HepG2 (cell line): ENCODE measurements around the gene SPATA32. TPM values are rescaled to one million over a fixed set of nuclear protein-coding genes. Genes with fewer than 3 reads are reported as not detected.

Source experiments
- ATAC-seq: fragments of 200-7000 bp; cut with Tn5 transposase; 3 replicates; pipeline ENCODE4 v1.9.1; 2020; ENCODE audit warnings: mild to moderate bottlenecking, moderate library complexity
- BruUV-seq: library from RNA; stranded (reverse); fragments of 400-500 nt; replicated peaks from 2 replicates; lab custom pipeline; 2021; lab: Mats Ljungman, UMichigan
- CTCF ChIA-PET: fragments of 300-600 bp; formaldehyde crosslinking; extraction: SDS; loops from one replicate; lab custom pipeline; 2021; ENCODE audit warnings: low total read pairs, inconsistent platforms, low intra/inter-chr PET ratio; lab: Yijun Ruan, JAX
- POLR2A ChIA-PET: fragments of 350-600 bp; sonication (Branson Sonifier 250); formaldehyde crosslinking; loops from one replicate; lab custom pipeline; 2020; ENCODE audit warnings: antibody characterized with exemption, inconsistent platforms; lab: Yijun Ruan, JAX
- DNase-seq: peaks from one replicate; pipeline ENCODE4 v3.0.0-alpha.2; 2015; ENCODE audit warnings: low spot score
- FAIRE-seq: peaks from 3 replicates; lab custom pipeline; 2011; peaks lifted over from hg19 to GRCh38; lab: Jason Lieb, UNC
- H2AFZ ChIP-seq: one replicate; pipeline ENCODE4 v1.6.1; 2011; ENCODE audit warnings: low read length, inconsistent platforms
- H3K27ac ChIP-seq: fragments of 300-600 bp; 3 replicates; pipeline ENCODE4 v1.8.0; 2011; ENCODE audit warnings: mixed run types, mild to moderate bottlenecking, mixed read lengths, low read length, inconsistent platforms; ENCODE audit not compliant: insufficient read depth; ENCODE audit errors: extremely low read length
- H3K27me3 ChIP-seq, 2 experiments: fragments of 200-600 bp in 1 of 2; 2 replicates in 1 of 2; 3 replicates in 1 of 2; pipeline versions ENCODE4 v1.6.0 to v1.8.0; 2011; ENCODE audit warnings: low read length in 2 of 2, mild to moderate bottlenecking in 2 of 2, moderate library complexity in 2 of 2, inconsistent platforms in 1 of 2; ENCODE audit not compliant: insufficient read depth in 2 of 2, control insufficient read depth in 1 of 2
- H3K36me3 ChIP-seq, 2 experiments: fragments of 200-600 bp in 1 of 2; replicated peaks in 1 of 2; 2 replicates in 1 of 2; 3 replicates in 1 of 2; pipeline versions ENCODE4 v1.5.1 to v1.8.0; 2011; ENCODE audit warnings: low read length in 2 of 2, inconsistent platforms in 1 of 2; ENCODE audit not compliant: insufficient read depth in 2 of 2, control insufficient read depth in 1 of 2
- H3K4me1 ChIP-seq: 2 replicates; pipeline ENCODE4 v1.5.1; 2012; ENCODE audit warnings: low read length, inconsistent platforms; ENCODE audit not compliant: insufficient read depth
- H3K4me2 ChIP-seq: 2 replicates; pipeline ENCODE4 v1.6.0; 2011; ENCODE audit warnings: low read depth, low read length, inconsistent platforms
- H3K4me3 ChIP-seq, 3 experiments: fragments of 200-600 bp in 1 of 3; sonication (generic), shearing (Covaris generic) in 1 of 3; replicated peaks in 1 of 3; 2 replicates each; pipeline ENCODE4 v1.5.1; 2011 to 2016; ENCODE audit warnings: low read length in 3 of 3, inconsistent platforms in 2 of 3, low read depth in 2 of 3, mild to moderate bottlenecking in 2 of 3, control low read depth in 1 of 3, mixed read lengths in 1 of 3; ENCODE audit not compliant: insufficient read depth in 1 of 3
- H3K79me2 ChIP-seq: one replicate; pipeline ENCODE4 v1.6.1; 2011; ENCODE audit warnings: low read length, inconsistent platforms; ENCODE audit not compliant: insufficient read depth
- H3K9ac ChIP-seq: 2 replicates; pipeline ENCODE4 v1.6.0; 2011; ENCODE audit warnings: mild to moderate bottlenecking, low read depth, low read length, inconsistent platforms; ENCODE audit not compliant: insufficient read depth
- H3K9me3 ChIP-seq: 2 replicates; pipeline ENCODE4 v1.5.1; 2012; ENCODE audit warnings: mild to moderate bottlenecking, low read length
- H4K20me1 ChIP-seq: 2 replicates; pipeline ENCODE4 v1.6.0; 2011; ENCODE audit warnings: inconsistent platforms, mild to moderate bottlenecking, low read length, moderate library complexity; ENCODE audit not compliant: insufficient read depth
- BORCS8-MEF2B ChIP-seq: sonication (generic); formaldehyde crosslinking; IDR thresholded peaks from 2 replicates; pipeline ENCODE4 v1.8.0; 2022; ENCODE audit warnings: mild to moderate bottlenecking, missing genetic modification reagents
- KMT2A ChIP-seq: sonication (generic); formaldehyde crosslinking; IDR thresholded peaks from 2 replicates; pipeline ENCODE4 v1.4.0; 2020; ENCODE audit warnings: missing genetic modification reagents
- NKX3-1 ChIP-seq: sonication (generic); formaldehyde crosslinking; IDR thresholded peaks from 2 replicates; pipeline ENCODE4 v1.5.0; 2020; ENCODE audit warnings: missing genetic modification reagents
- PCBP2 ChIP-seq: fragments of 200-400 bp; formaldehyde crosslinking; optimal IDR thresholded peaks from 2 replicates; pipeline ENCODE3; 2018; ENCODE audit warnings: low read length, low read depth; ENCODE audit not compliant: poor library complexity, severe bottlenecking
- PHF8 ChIP-seq: sonication (generic); formaldehyde crosslinking; IDR thresholded peaks from 2 replicates; pipeline ENCODE4 v1.5.0; 2020; ENCODE audit warnings: missing genetic modification reagents
- SOX6 ChIP-seq, 2 experiments: fragments of 450-650 bp in 1 of 2; sonication (generic) in 1 of 2; formaldehyde crosslinking in 1 of 2; IDR thresholded peaks; 2 replicates each; pipeline versions ENCODE4 v1.4.0 to v1.6.1; 2017 to 2020; ENCODE audit warnings: antibody characterized with exemption in 1 of 2, mild to moderate bottlenecking in 1 of 2, missing genetic modification reagents in 1 of 2
- SRSF9 ChIP-seq: fragments of 200-400 bp; formaldehyde crosslinking; IDR thresholded peaks from 2 replicates; pipeline ENCODE4 v1.6.1; 2018; ENCODE audit warnings: borderline replicate concordance, mild to moderate bottlenecking, low read depth, low read length; ENCODE audit not compliant: insufficient read depth, poor library complexity, severe bottlenecking
- ZNF24 ChIP-seq: fragments of 450-650 bp; IDR thresholded peaks from 2 replicates; pipeline ENCODE4 v1.6.1; 2017; ENCODE audit warnings: antibody characterized with exemption, mild to moderate bottlenecking
- ZNF256 ChIP-seq: sonication (generic); formaldehyde crosslinking; conservative IDR thresholded peaks from 2 replicates; pipeline ENCODE4 v1.4.0; 2020; ENCODE audit warnings: missing genetic modification reagents
- ZNF431 ChIP-seq: sonication (generic); formaldehyde crosslinking; IDR thresholded peaks from 2 replicates; pipeline ENCODE4 v1.9.0; 2022; ENCODE audit warnings: missing genetic modification reagents, low read depth, mild to moderate bottlenecking, borderline replicate concordance
- ZNF451 ChIP-seq: sonication (generic); formaldehyde crosslinking; IDR thresholded peaks from 2 replicates; pipeline ENCODE4 v1.5.0; 2020; ENCODE audit warnings: mild to moderate bottlenecking, missing genetic modification reagents
- ZNF530 ChIP-seq: sonication (generic); formaldehyde crosslinking; IDR thresholded peaks from 2 replicates; pipeline ENCODE4 v1.5.0; 2020; ENCODE audit warnings: low read depth, mild to moderate bottlenecking, missing genetic modification reagents
- ZNF781 ChIP-seq: sonication (generic); formaldehyde crosslinking; IDR thresholded peaks from 2 replicates; pipeline ENCODE4 v1.5.1; 2020; ENCODE audit warnings: borderline replicate concordance, mild to moderate bottlenecking, missing genetic modification reagents; ENCODE audit errors: not compliant biosample characterization
- ZSCAN25 ChIP-seq: sonication (generic); formaldehyde crosslinking; IDR thresholded peaks from 2 replicates; pipeline ENCODE4 v1.8.0; 2022; ENCODE audit warnings: mild to moderate bottlenecking, missing genetic modification reagents
- WGBS: methylation state at CpG from one replicate; pipeline ENCODE4 v1.1.6; 2017; ENCODE audit warnings: low lambda C conversion rate; 5-methylcytosine and 5-hydroxymethylcytosine counted together
- in situ Hi-C: cut with HindIII; loops from 2 replicates; pipeline ENCODE4 v1.10.0; 2017; ENCODE audit warnings: low pct_unique_long_range_greater_than_20kb; ENCODE audit not compliant: extremely low pct_ligation_motif_present
- intact Hi-C: fragments of 100-400 bp; cut with micrococcal nuclease; formaldehyde crosslinking; loops from one replicate; pipeline ENCODE4 v1.10.0; 2022; ENCODE audit not compliant: unreplicated experiment
- polyA plus RNA-seq, 8 experiments: library from polyadenylated mRNA; depleted of rRNA in 3 of 8; stranded (reverse) in 7 of 8; unstranded in 1 of 8; fragments of >200 nt; fragmentation: Illumina TruSeq in 4 of 8; extraction: Trizol in 4 of 8; gene quantifications; 2 replicates each; pipeline versions ENCODE4 v1.2.1 to v1.2.3, GENCODE V29; 2011 to 2016; ENCODE audit warnings: low read depth in 4 of 8, missing spikeins in 1 of 8, mixed read lengths in 1 of 8; ENCODE audit not compliant: insufficient read depth in 1 of 8
- total RNA-seq, 5 experiments: library from RNA; depleted of rRNA; stranded (reverse); fragments of >200 nt; fragmentation: Illumina TruSeq; extraction: Trizol; gene quantifications; 2 replicates each; pipeline ENCODE4 v1.2.3, GENCODE V29; 2016; ENCODE audit warnings: low read depth in 1 of 5
- TF ChIP-seq, protein P1 (sequence below): sonication (generic); formaldehyde crosslinking; IDR thresholded peaks from 2 replicates; pipeline ENCODE4 v1.4.0; 2020; ENCODE audit warnings: missing genetic modification reagents, mild to moderate bottlenecking, borderline replicate concordance
- TF ChIP-seq, protein P2 (sequence below): IDR thresholded peaks from 2 replicates; pipeline ENCODE4 v1.6.1; 2018; ENCODE audit warnings: missing genetic modification reagents
- TF ChIP-seq, protein P3 (sequence below): sonication (generic); formaldehyde crosslinking; conservative IDR thresholded peaks from 2 replicates; pipeline ENCODE4 v1.8.0; 2022; ENCODE audit warnings: low read depth, missing genetic modification reagents

The SPATA32 gene
- total and polyA plus RNA-seq, 2 of the 13 experiments (the other 11 are each of a cell fraction or from before 2014, with no cell fraction given), result not detected

DNA sequence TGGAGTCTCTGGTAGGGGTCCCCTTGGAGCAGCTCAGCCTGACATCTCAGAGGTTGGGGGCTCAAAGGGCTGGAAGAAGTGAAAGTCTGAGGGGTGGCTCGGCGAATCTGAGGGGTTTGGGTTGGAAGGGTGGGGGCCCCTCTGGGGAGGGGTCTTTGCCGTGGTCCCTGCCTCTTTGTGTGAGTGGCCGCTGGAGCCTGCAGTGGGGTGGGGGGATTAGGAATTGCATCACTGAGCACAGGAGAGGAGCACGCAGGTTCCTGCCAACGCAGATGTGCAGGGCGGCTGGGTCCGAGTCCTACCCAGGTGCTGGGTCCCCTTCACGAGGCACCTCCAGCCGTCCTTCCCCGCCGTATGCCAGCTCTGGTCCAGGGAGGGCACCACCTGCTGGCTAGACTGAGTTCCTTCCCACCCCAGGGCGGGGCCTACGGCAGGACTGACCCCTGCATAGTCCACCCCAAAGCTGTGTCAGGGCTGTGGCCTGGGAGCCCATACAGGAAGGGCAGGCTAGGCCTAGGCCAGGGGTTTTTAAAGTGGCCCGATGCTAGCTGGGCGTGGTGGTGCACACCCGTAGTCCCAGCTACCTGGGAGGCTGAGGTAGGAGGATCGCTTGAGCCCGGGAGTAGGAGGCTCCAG lies 30.3 kb downstream of the SPATA32 start:
- no peaks in the 10 kb centered on the region for H4K20me1 ChIP-seq
- no peak overlapping the region for H3K27ac ChIP-seq
- in situ Hi-C loops, result no loop called here
- DNase-seq (peak; percentile 71), ATAC-seq (peak; percentile 83), FAIRE-seq (peak; percentile 72)
- BruUV-seq, result no TSS peak
- H3K79me2 ChIP-seq, result no peaks in the 10 kb centered on the region
- intact Hi-C loops, result loop anchor here (1.0 to 5.0 kb wide), 2 partner anchors 12 to 94 kb away; partner anchors contain the start of gene ACBD4
- no peaks in the 10 kb centered on the region for H3K36me3 ChIP-seq
- H3K4me3 ChIP-seq, result peak overlapping the region in 2 of 3 experiments; percentile 6 to 52; a peak in 1 of 6 replicates
- H3K27me3 ChIP-seq, result peaks cover 2 to 19% of the 10 kb centered on the region in 2 experiments; a peak in 3 of 5 replicates
- H2AFZ ChIP-seq, result no peak overlapping the region
- WGBS, result 23% methylated on average over 15 of the region's 19 CpGs
- ChIA-PET CTCF (interaction anchor here (1.2 to 3.3 kb wide), 4 partner anchors 12 to 154 kb away, joined by 3 to 31 read pairs (median 16); partner anchors contain the start of genes ACBD4 and PLCD3), POLR2A (interaction anchor here (0.7 to 6.0 kb wide), 12 partner anchors 12 to 194 kb away, joined by 3 to 66 read pairs (median 6); partner anchors contain the start of genes ACBD4, HEXIM1 and HEXIM2)
- H3K9ac ChIP-seq, result no peak overlapping the region
- H3K9me3 ChIP-seq, result no peaks in the 10 kb centered on the region
- H3K4me1 ChIP-seq, result peaks cover 54% of the 10 kb centered on the region
- peak overlapping the region; percentile 58 for H3K4me2 ChIP-seq
- no peak for TF ChIP-seq ZNF431 (CRISPR knock-in tag)
- 0 out of 2 replicates have a peak, but pooled peaks have one; percentile 11 for TF ChIP-seq KMT2A (CRISPR knock-in tag)
- no peak for TF ChIP-seq PHF8 (CRISPR knock-in tag)
- no peak for TF ChIP-seq ZNF24
- TF ChIP-seq, protein P1, sequence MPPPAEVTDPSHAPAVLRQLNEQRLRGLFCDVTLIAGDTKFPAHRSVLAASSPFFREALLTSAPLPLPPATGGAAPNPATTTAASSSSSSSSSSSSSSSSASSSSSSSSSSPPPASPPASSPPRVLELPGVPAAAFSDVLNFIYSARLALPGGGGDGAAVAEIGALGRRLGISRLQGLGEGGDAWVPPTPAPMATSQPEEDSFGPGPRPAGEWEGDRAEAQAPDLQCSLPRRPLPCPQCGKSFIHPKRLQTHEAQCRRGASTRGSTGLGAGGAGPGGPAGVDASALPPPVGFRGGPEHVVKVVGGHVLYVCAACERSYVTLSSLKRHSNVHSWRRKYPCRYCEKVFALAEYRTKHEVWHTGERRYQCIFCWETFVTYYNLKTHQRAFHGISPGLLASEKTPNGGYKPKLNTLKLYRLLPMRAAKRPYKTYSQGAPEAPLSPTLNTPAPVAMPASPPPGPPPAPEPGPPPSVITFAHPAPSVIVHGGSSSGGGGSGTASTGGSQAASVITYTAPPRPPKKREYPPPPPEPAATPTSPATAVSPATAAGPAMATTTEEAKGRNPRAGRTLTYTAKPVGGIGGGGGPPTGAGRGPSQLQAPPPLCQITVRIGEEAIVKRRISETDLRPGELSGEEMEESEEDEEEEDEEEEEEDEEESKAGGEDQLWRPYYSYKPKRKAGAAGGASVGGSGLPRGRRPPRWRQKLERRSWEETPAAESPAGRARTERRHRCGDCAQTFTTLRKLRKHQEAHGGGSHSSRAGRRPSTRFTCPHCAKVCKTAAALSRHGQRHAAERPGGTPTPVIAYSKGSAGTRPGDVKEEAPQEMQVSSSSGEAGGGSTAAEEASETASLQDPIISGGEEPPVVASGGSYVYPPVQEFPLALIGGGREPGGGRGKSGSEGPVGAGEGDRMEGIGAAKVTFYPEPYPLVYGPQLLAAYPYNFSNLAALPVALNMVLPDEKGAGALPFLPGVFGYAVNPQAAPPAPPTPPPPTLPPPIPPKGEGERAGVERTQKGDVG, result no peak
- TF ChIP-seq ZNF781 (CRISPR knock-in tag), result no peak
- TF ChIP-seq NKX3-1, result 0 out of 2 replicates have a peak, but pooled peaks have one; percentile 24
- no peak for TF ChIP-seq PCBP2
- TF ChIP-seq, protein P2, sequence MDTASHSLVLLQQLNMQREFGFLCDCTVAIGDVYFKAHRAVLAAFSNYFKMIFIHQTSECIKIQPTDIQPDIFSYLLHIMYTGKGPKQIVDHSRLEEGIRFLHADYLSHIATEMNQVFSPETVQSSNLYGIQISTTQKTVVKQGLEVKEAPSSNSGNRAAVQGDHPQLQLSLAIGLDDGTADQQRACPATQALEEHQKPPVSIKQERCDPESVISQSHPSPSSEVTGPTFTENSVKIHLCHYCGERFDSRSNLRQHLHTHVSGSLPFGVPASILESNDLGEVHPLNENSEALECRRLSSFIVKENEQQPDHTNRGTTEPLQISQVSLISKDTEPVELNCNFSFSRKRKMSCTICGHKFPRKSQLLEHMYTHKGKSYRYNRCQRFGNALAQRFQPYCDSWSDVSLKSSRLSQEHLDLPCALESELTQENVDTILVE (CRISPR knock-in tag), result no peak
- TF ChIP-seq ZNF530 (CRISPR knock-in tag), result no peak
- no peak for TF ChIP-seq ZSCAN25 (CRISPR knock-in tag)
- TF ChIP-seq SRSF9, result no peak
- TF ChIP-seq ZNF256, result no peak
- TF ChIP-seq ZNF451 (CRISPR knock-in tag), result no peak
- TF ChIP-seq, protein P3, sequence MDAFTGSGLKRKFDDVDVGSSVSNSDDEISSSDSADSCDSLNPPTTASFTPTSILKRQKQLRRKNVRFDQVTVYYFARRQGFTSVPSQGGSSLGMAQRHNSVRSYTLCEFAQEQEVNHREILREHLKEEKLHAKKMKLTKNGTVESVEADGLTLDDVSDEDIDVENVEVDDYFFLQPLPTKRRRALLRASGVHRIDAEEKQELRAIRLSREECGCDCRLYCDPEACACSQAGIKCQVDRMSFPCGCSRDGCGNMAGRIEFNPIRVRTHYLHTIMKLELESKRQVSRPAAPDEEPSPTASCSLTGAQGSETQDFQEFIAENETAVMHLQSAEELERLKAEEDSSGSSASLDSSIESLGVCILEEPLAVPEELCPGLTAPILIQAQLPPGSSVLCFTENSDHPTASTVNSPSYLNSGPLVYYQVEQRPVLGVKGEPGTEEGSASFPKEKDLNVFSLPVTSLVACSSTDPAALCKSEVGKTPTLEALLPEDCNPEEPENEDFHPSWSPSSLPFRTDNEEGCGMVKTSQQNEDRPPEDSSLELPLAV, result no peak
- TF ChIP-seq SOX6 (IDR thresholded peaks at IDR 0.05), result no peak
- TF ChIP-seq SOX6 (CRISPR knock-in tag; IDR thresholded peaks at IDR 0.05), result peak; percentile 32; the same call in 1 of the 2 replicates
- TF ChIP-seq BORCS8-MEF2B (CRISPR knock-in tag), result 0 out of 2 replicates have a peak, but pooled peaks have one; percentile 33
